NCI-H146 treated with DMSO at 0.1 percent for 48 hours (cell line): ENCODE data around the gene DUOX1.
"Not testable (repeated sequence)": the region's sequence is repeated elsewhere in the genome, so short reads cannot be mapped to it uniquely, and the experiment has no call there.

ENCODE experiments used
- DNase-seq: peaks from one replicate; lab custom pipeline; 2025; ENCODE audit not compliant: unreplicated experiment; lab: John Stamatoyannopoulos, UW

The DUOX1 gene

GRCh38 chr15:45120081-45120972 lies 9.5 kb upstream of the DUOX1 start:
- DNase-seq = no peak

DNA sequence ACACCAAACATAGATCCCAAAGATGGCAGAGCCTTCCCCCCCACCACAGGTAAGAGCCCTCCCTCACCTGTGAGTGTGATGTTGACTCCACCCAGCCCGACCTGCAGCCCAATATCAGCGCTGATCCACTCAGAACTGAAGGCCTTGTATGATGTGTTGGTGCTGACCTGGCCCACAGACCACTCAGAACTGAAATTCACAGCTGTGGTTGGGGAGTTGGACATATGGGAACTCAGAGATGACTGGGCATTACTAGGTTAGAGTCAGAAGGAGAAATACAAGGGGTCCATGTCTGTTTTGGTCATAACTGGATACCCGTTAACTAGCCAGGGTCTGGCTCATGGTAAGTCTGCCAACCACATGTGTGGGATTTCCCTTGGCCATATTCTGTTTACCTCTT lies 8.8 kb upstream of the DUOX1 start:
- no peak for DNase-seq

GRCh38 chr15:45121706-45122417 lies 7.9 kb upstream of the DUOX1 start:
- DNase-seq = no peak

DNA sequence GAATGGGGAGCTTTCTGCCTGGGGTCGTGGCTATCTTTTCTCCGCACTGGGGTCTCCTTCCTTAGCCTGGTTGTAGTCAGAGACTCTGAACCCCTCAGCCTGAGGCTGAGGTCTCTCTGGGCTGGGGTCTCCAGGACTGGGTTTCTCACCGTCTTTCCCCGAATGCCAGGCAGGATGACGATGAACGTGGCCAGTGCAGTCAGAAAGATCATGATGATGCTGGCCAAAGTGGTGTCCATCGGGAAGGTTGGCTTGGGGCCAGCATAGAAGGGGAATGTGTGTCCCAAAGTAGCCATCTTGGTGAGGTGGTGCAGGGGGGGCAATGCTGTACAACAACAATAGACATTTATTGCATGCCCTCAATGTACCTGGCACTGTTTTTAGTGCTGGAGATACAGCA lies 7.1 kb upstream of the DUOX1 start:
- DNase-seq = no peak

DNA sequence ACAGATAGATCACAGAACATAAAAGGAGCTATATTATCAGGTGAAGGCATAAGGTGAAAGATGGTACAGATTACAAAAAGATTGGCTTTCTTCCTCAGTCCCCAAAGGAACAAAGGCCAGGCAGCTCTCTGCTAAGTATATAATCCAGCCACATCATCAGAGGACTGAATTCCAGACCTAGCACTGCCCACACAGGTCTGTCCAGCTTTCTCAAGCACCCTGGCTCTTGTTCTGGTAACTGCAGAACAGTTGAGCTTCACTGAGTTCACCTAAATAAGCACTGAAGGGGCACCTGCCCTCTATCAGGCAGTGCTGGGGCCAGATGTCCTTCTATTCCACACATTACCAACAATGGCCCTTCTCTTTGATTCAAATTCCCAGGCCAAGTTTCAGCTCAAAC lies 6.4 kb upstream of the DUOX1 start:
- no peak for DNase-seq

DNA sequence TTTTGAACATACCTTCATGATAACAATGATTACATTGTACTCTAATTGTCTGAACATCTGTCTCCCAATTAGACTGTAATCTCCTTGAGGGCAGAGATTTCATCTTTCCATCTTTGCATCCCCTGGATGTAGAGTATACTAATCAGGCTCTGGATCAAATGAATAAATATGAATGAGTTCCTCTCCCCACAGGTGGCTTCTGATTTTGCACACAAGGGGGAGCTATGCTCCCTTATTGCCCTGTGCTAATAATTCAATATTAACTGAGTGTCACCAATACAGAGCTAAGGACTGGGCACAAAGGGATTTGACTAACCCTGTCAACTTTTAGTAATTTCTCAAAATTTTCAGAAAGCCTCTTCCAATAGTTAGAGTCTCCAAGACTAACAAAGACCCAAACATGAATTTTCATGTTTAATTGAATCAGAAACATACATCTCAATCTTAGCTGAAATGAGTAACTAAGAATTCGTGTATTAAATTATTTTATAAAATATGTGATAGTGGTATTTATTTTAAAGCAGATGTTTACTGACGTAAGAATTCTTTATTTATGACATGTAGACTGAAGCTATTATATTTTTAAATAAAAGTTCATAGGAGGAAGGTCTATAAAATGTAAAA lies 3.1 kb upstream of the DUOX1 start:
- peak; percentile 4 for DNase-seq

DNA sequence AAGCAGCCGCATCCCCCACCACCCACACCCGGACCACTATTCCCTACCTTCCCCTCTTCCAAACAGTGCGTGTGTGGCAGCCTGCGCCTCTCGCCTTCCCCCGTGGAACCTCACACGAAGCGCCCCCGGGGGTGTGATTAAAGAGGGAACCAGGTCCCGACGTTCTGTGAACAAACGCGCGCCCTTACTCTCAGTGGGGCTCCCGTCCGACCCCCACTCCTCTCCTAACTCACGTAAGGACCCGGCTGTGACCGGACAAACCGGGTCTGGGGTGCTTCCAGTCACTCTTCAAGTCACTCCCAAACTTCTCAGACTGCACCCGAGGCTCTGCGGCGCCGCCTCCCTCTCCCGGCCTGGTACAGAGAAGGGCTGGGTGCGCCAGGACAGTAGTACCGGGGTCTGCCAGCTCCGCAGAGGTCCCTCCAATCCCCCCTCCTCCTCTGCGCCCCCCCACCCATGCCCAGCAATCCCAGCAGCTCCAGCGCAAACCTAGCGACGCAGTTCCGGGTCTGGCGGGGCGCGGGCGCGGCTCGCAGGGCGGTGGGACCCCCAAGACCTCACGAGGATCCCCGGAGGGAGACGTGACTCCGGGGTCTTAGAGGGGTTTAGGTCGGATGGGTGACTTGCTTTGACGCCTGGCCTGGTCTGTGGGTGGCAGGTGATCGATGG lies 689 bp upstream of the DUOX1 start:
- no peak for DNase-seq

- DNase-seq = no peak
These were observed 652 bp downstream of the DUOX1 start for GRCh38 chr15:45130291-45131000.

GRCh38 chr15:45131510-45131909 lies 1.7 kb downstream of the DUOX1 start:
- no peak for DNase-seq

DNA sequence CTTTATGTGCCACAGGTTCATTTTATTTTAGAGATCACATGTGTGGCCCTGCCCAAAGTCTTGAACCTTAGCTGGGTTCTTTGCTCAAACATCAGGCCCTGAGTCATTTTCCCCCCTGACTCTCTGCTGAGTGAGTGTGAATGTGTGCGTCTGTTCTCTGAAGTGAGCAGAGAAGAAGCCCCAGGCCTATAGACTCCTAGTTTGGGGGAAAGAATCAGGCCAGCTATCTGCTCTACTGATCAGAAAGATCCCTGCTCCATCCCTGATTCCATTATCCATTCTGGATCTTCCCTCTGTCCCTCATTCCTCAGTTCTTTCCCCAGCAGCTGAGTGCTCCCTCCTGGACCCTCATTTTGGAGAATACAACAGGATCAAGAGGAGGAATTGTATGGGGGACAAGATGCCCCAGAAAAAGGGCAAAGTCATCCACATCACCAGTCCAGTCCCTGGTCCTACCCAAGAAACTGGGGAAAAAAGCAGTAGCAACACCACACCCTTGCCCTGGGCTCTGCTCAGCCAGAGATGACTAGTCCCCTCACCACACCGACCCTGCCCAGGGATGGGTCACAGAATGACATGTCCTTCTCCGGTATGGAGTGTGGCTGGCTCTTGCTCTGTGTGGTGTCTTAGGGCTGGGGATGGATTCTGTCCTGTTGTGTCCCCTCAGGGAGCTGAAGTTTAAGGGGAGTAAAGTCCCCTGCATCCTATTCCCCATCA lies 3.2 kb downstream of the DUOX1 start:
- DNase-seq = no peak

DNA sequence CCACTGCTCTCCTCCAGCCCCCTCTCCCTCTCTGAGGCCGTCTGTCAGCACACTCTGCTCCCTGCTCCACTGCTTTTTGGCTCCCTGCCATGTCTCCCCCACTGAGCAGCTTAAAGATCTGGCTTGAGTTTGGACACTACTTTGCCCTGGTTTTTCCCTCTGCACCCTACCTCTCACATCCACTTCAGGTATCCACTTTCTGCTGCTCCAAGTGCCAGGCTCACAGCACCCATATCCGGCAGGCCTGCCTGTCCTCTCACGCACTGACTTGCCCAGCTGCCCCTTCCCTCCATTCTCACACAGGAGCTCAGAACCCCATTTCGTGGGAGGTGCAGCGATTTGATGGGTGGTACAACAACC lies 3.7 kb downstream of the DUOX1 start:
- DNase-seq = no peak

DNA sequence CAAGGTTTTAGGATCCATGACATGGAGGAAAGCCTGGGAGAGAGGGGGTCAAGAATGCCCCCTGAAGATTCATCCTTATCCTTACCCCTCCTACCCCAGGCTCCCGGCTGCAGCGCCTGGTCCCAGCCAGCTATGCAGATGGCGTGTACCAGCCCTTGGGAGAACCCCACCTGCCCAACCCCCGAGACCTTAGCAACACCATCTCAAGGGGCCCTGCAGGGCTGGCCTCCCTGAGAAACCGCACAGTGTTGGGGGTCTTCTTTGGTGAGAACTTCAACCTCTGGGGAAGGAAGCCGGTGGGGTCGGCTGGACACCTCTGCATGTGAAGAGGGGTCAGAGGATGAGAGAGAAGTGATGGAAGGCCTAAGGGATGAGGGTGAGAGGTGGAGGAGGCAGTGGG lies 4.3 kb downstream of the DUOX1 start:
- DNase-seq = no peak

DNA sequence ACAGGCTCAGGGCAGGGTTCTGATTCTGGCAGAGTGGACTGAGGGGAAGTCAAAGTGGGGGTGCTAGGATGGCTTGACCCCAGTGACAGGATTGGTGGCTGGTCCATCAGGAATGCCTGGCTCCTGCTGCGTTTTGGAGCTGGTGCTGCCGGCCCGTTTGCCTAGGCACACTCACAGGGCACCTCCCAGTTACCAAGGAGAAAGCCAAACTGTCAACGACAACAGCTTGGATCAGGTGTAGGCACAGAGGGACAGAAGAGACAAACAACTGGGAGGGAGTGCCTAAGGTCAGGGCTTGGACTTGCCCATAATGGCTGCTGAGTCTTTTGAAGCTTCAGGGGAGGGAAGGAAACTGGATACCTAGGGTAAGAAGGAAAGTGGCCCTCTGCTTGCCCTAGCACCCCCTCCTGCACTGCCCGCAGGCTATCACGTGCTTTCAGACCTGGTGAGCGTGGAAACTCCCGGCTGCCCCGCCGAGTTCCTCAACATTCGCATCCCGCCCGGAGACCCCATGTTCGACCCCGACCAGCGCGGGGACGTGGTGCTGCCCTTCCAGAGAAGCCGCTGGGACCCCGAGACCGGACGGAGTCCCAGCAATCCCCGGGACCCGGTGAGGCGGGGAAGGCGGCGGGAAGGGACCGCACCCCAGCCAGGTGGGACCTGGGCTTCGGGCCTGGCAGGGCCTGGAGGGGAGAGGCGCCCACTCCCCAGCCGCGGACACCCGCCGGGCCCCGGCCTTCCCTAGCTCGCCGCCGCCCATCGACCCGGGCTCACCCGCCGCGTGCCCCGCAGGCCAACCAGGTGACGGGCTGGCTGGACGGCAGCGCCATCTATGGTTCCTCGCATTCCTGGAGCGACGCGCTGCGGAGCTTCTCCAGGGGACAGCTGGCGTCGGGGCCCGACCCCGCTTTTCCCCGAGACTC lies 5.1 kb downstream of the DUOX1 start:
- DNase-seq = no peak

GRCh38 chr15:45135705-45136377 lies 6.0 kb downstream of the DUOX1 start:
- DNase-seq = not testable (repeated sequence)

- DNase-seq = no peak
These were observed 6.6 kb downstream of the DUOX1 start for GRCh38 chr15:45136378-45136764.

DNA sequence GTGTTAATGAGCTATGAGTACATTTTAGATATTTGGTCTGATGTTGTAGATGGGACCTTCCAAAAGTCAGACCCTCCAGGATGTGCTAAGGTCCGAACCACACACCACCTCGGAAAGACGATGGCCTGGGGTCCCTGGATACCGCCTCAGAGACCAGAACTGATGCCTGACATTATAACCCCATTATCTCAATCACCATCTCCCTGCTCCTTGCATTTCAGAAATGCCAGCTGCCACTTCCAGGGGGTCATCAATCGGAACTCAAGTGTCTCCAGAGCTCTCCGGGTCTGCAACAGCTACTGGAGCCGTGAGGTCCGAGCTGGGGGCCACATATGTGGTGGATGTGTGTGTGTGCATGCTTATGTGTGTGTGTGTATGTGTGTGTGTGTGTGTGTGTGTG lies 7.9 kb downstream of the DUOX1 start:
- no peak for DNase-seq

GRCh38 chr15:45138814-45139765 lies 9.3 kb downstream of the DUOX1 start:
- DNase-seq = no peak

- DNase-seq = no peak
These were observed 10.0 kb downstream of the DUOX1 start for GRCh38 chr15:45139770-45140169.
